ENCODE data around the gene ENPP1.

ENPP1 gene

DNA sequence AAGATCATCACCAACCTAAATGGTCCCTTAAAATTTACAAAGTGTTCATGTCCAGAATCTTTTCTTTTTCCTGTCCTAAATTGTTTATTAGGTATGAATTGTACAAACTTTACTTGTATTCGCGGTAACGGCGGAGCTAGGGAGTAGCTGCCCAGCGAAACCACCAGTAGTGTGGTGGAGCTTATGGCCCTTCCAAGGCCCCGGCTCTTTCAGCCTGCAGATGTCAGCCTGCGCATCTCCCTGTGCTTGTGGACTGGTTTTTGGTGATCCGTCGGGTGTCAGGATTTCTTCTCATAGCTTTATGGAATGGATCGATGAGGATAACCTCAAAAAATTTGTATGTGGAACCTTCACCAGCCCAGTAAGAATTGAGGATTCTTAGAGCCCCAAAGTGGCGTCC, 27.2 kb upstream of the ENPP1 start:
- H3K4me3 ChIP-seq (ENCODE audit: low read depth, low read length), result no peak overlapping the region
- no peak for TF ChIP-seq CTCF (IDR thresholded peaks at IDR 0.05; ENCODE audit: insufficient read depth, low read length, missing control alignments)
- no peak for DNase-seq (ENCODE audit: low read depth, low spot score)
- POLR2A ChIA-PET, result interaction anchor here (0.7 kb wide), 1 partner anchor 20 kb away, joined by 3 read pairs; no protein-coding TSS in a partner anchor
- CTCF ChIA-PET, result interaction anchor here (1.7 kb wide), 1 partner anchor 134 kb away, joined by 4 read pairs; no protein-coding TSS in a partner anchor

GRCh38 chr6:131781687-131782086, 26.1 kb upstream of the ENPP1 start:
- DNase-seq (ENCODE audit: low read depth, low spot score), result no peak
- H3K4me3 ChIP-seq (ENCODE audit: low read depth, low read length), result no peak overlapping the region
- CTCF ChIA-PET, result interaction anchor here (1.3 to 1.7 kb wide), 2 partner anchors 128 to 133 kb away, joined by 3 to 4 read pairs; no protein-coding TSS in a partner anchor
- POLR2A ChIA-PET, result no interaction called here
- no peak for TF ChIP-seq CTCF (IDR thresholded peaks at IDR 0.05; ENCODE audit: insufficient read depth, low read length, missing control alignments)

GRCh38 chr6:131782764-131783163, 25.1 kb upstream of the ENPP1 start:
- DNase-seq (ENCODE audit: low read depth, low spot score), result no peak
- ChIA-PET CTCF (interaction anchor here (0.9 to 2.1 kb wide), 3 partner anchors 10 to 127 kb away, joined by 3 to 5 read pairs (median 3); no protein-coding TSS in a partner anchor), POLR2A (no interaction called here)
- no peak overlapping the region for H3K4me3 ChIP-seq (ENCODE audit: low read depth, low read length)
- no peak for TF ChIP-seq CTCF (IDR thresholded peaks at IDR 0.05; ENCODE audit: insufficient read depth, low read length, missing control alignments)

DNA sequence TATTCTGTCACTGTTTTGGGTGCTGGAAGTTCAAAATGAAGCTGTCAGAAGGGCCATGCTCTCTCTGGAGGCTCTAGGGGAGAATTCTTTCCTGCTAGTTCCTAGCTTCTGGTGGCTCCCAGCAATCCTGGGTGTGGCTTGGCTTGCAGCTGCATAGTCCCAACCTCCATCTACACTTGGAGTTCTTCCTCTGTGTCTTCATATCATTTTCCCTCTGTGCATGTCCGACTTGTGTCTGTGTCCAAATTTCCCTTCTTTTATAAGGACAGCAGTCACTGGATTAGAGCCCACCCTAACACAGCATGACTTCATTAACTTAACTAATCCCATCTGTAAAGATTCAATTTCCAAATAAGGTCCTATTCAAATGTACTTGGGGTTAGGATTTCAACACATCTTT, 23.3 kb upstream of the ENPP1 start:
- ChIA-PET POLR2A (no interaction called here), CTCF (interaction anchor here (0.9 to 2.1 kb wide), 3 partner anchors 18 to 126 kb away, joined by 3 to 5 read pairs (median 3); no protein-coding TSS in a partner anchor)
- no peak for DNase-seq (ENCODE audit: low read depth, low spot score)
- H3K4me3 ChIP-seq (ENCODE audit: low read depth, low read length), result no peak overlapping the region
- no peak for TF ChIP-seq CTCF (IDR thresholded peaks at IDR 0.05; ENCODE audit: insufficient read depth, low read length, missing control alignments)

GRCh38 chr6:131787079-131787478, 20.7 kb upstream of the ENPP1 start:
- DNase-seq (ENCODE audit: low read depth, low spot score), result no peak
- no peak overlapping the region for H3K4me3 ChIP-seq (ENCODE audit: low read depth, low read length)

More at GRCh38 chr6:131787079-131787478, 20.7 kb upstream of the ENPP1 start:
- no peak for TF ChIP-seq CTCF (IDR thresholded peaks at IDR 0.05; ENCODE audit: insufficient read depth, low read length, missing control alignments)
- POLR2A ChIA-PET, result no interaction called here
- CTCF ChIA-PET, result interaction anchor here (0.7 kb wide), 1 partner anchor 23 kb away, joined by 3 read pairs; no protein-coding TSS in a partner anchor
